ENCODE measurements around the gene MGAT4A.

GRCh38 chr2:98759338-98759737, 28.4 kb upstream of the MGAT4A start:
- TF ChIP-seq, protein P1, sequence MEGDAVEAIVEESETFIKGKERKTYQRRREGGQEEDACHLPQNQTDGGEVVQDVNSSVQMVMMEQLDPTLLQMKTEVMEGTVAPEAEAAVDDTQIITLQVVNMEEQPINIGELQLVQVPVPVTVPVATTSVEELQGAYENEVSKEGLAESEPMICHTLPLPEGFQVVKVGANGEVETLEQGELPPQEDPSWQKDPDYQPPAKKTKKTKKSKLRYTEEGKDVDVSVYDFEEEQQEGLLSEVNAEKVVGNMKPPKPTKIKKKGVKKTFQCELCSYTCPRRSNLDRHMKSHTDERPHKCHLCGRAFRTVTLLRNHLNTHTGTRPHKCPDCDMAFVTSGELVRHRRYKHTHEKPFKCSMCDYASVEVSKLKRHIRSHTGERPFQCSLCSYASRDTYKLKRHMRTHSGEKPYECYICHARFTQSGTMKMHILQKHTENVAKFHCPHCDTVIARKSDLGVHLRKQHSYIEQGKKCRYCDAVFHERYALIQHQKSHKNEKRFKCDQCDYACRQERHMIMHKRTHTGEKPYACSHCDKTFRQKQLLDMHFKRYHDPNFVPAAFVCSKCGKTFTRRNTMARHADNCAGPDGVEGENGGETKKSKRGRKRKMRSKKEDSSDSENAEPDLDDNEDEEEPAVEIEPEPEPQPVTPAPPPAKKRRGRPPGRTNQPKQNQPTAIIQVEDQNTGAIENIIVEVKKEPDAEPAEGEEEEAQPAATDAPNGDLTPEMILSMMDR (conservative IDR thresholded peaks at IDR 0.05; ENCODE audit: low read length) = no peak
- no peak for TF ChIP-seq EZH2phosphoT487 (IDR thresholded peaks at IDR 0.05; ENCODE audit: borderline replicate concordance)

Measured in Loucy (cell line).